Cardiac muscle cell (in vitro differentiated cells and primary cell): ENCODE data around the gene NR5A1. TPM values are rescaled to one million over a fixed set of nuclear protein-coding genes. Genes with fewer than 3 reads are reported as not detected.
A peak's percentile ranks its signal among the peaks of the same experiment; 100 is the strongest.

Source experiments
- DNase-seq, 2 donors: peaks; one replicate each; pipeline versions ENCODE4 v3.0.0 to v3.0.0-alpha.2; 2010 to 2017; ENCODE audit warnings: low read depth in 1 of 2, low spot score in 1 of 2
- H3K27ac ChIP-seq: fragments of 200-600 bp; sonication (generic); 2 replicates; pipeline ENCODE4 v1.5.1; 2016
- H3K27me3 ChIP-seq: fragments of 200-600 bp; sonication (generic); 2 replicates; pipeline ENCODE4 v1.6.0; 2016; ENCODE audit warnings: control low read depth
- H3K36me3 ChIP-seq: fragments of 200-600 bp; sonication (generic); 2 replicates; pipeline ENCODE4 v1.5.1; 2016; ENCODE audit warnings: control low read depth
- H3K4me1 ChIP-seq: fragments of 200-600 bp; sonication (generic); 2 replicates; pipeline ENCODE4 v1.8.1; 2017; ENCODE audit warnings: low read depth, mild to moderate bottlenecking, mixed run types
- H3K4me3 ChIP-seq: fragments of 200-600 bp; sonication (generic); 2 replicates; pipeline ENCODE4 v1.5.1; 2016; ENCODE audit warnings: mild to moderate bottlenecking
- H3K9me3 ChIP-seq: fragments of 200-600 bp; sonication (generic); 2 replicates; pipeline ENCODE4 v1.5.1; 2017; ENCODE audit warnings: low read depth, mild to moderate bottlenecking, control low read depth
- CTCF ChIP-seq: IDR thresholded peaks from 2 replicates; pipeline ENCODE4 v1.5.1; 2012; ENCODE audit warnings: low read depth, mild to moderate bottlenecking, low read length
- polyA plus RNA-seq: library from polyadenylated mRNA; unstranded; fragments of >200 nt; fragmentation: Nextera tagmentation; extraction: Ambion mirVana; gene quantifications from 2 replicates; pipeline ENCODE4 v1.2.1, GENCODE V29; 2016
- total RNA-seq: library from RNA; depleted of rRNA; stranded (reverse); fragments of >200 nt; gene quantifications from 2 replicates; pipeline ENCODE4 v1.2.3, GENCODE V29; 2016

The NR5A1 gene
- total and polyA plus RNA-seq, 2 experiments from 2014 or later, result 0.12 TPM; not detected in 1

DNA sequence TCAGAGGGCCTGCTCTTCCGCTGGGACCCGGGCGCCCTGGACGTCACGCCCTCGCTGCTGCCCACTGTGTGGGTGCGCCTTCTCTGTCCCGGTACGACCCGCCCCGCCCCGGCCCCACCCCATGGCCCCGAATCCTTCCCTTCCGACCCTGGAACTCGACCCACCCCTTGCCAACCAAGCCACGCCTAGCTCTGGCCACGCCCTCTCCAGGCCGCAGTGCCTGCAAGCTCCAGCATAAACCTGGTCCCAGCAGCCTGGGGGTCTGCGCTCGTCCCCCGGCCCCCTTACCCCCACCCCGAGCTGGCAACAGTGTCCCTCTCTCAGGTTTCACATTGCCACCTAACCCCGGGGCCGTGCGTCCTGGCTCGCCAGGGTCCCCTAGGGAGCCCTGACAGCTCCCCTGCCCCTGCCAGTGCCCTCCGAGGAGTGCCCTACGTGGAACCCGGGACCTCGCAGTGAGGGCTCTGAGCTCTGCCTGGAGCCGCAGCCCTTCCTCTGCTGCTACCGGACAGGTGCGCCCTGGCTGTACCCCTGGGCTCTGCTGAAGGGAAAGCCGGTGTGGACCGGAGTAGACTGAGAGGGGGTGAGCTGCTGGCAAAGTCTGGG, 53.5 kb downstream of the NR5A1 start:
- H3K27me3 ChIP-seq, result peaks cover 33% of the 10 kb centered on the region
- peak in 1 of 2 donors; percentile 42 for DNase-seq

GRCh38 chr9:124452841-124453585, 54.2 kb downstream of the NR5A1 start:
- H3K36me3 ChIP-seq, result no peaks in the 10 kb centered on the region
- peak overlapping the region; percentile 23 for H3K4me3 ChIP-seq
- no peaks in the 10 kb centered on the region for H3K4me1 ChIP-seq
- H3K27me3 ChIP-seq, result peaks cover 33% of the 10 kb centered on the region
- no peaks in the 10 kb centered on the region for H3K9me3 ChIP-seq
- no peak for TF ChIP-seq CTCF
- no peak overlapping the region for H3K27ac ChIP-seq
- DNase-seq, result no peak

More for the DNA sequence above, 53.5 kb downstream of the NR5A1 start:
- Histone ChIP-seq H3K27ac (no peak overlapping the region), H3K9me3 (no peaks in the 10 kb centered on the region), H3K4me1 (no peaks in the 10 kb centered on the region), H3K36me3 (no peaks in the 10 kb centered on the region), H3K4me3 (peak overlapping the region; percentile 23)
- TF ChIP-seq CTCF, result no peak

- H3K27ac ChIP-seq, result no peak overlapping the region
- no peaks in the 10 kb centered on the region for H3K4me1 ChIP-seq
- no peaks in the 10 kb centered on the region for H3K36me3 ChIP-seq
- TF ChIP-seq CTCF, result no peak
- H3K27me3 ChIP-seq, result peaks cover 33% of the 10 kb centered on the region
- DNase-seq, result no peak
- H3K9me3 ChIP-seq, result no peaks in the 10 kb centered on the region
- H3K4me3 ChIP-seq, result no peak overlapping the region
Observed at GRCh38 chr9:124452326-124452725, 54.9 kb downstream of the NR5A1 start.

- Histone ChIP-seq H3K27ac (no peak overlapping the region), H3K27me3 (peaks cover 33% of the 10 kb centered on the region), H3K9me3 (no peaks in the 10 kb centered on the region), H3K4me3 (no peak overlapping the region), H3K36me3 (no peaks in the 10 kb centered on the region), H3K4me1 (no peaks in the 10 kb centered on the region)
- no peak for TF ChIP-seq CTCF
- no peak for DNase-seq
Observed at GRCh38 chr9:124450931-124451661, 56.1 kb downstream of the NR5A1 start.

DNA sequence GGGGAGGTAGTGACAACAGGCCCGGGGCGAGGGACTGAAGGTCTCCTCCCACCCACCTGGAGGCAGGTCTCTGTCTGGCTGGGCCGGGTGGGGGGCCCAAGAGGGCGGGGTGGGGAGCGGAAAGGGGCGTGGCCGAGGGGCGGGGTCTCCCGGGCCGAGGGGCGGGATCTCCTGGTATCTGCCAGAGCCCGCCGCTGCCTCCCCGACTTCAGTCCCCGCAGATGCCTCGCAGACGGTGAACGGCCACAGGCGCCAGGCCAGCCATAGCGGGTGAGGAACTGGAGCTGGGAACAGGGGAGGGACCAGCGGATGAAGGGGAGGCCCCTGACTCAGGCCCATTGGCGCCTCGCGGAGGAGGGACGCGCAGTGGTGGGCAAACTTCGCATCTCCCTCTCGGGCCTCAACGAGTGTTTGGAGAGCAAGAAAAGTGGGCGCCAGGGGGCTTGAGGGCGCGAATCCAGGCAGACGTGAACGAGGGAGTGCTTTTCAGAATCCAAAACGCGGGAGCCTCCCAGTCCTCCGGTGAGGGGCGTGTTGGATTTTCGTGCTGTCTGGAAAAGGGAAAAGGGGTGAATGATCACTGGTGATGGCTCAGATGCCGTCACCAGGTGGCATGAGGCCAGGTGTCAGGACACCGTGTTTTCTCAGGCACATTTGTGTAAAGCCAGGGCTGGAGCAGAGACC, 56.8 kb downstream of the NR5A1 start, which contains the start of gene ADGRD2:
ADGRD2 (plus strand) TSS at position 211 of the 684 bp plus-strand sequence. CDS start 1,216 bp downstream, outside the sequence.
- Histone ChIP-seq H3K4me1 (no peaks in the 10 kb centered on the region), H3K9me3 (no peaks in the 10 kb centered on the region), H3K4me3 (no peak within 1 kb of the TSS), H3K27ac (no peak within 1 kb of the TSS), H3K36me3 (no peaks in the 10 kb centered on the region), H3K27me3 (peaks cover 33% of the 10 kb centered on the region)
- TF ChIP-seq CTCF, result no peak
- peak; percentile 32 to 72 for DNase-seq
